Activated CD8-positive, alpha-beta T cell treated with anti-CD3 and anti-CD28 coated beads, Interleukin-2, amount 10 ng/mL, durations not matched to agents 7 days and 5 days (primary cell): ENCODE results near the gene COL27A1. TPM values are rescaled to one million over a fixed set of nuclear protein-coding genes. Genes with fewer than 3 reads are reported as not detected.

Experiments used
- ATAC-seq: fragments of 150-1000 bp; cut with Tn5 transposase; one replicate; pipeline ENCODE4 v1.10.0; 2021; ENCODE audit warnings: moderate library complexity
- CTCF ChIA-PET: fragments of 350-600 bp; sonication (Branson Sonifier 250); formaldehyde crosslinking; loops from one replicate; lab custom pipeline; 2021; ENCODE audit warnings: antibody characterized with exemption; lab: Charles Lee
- POLR2A ChIA-PET: fragments of 350-600 bp; sonication (Branson Sonifier 250); formaldehyde crosslinking; loops from one replicate; lab custom pipeline; 2021; ENCODE audit warnings: antibody characterized with exemption; lab: Charles Lee
- DNase-seq: peaks from one replicate; pipeline ENCODE4 v3.0.0-alpha.2; 2020
- H3K27ac Mint-ChIP-seq: one replicate; pipeline ENCODE4 v1.8.0; 2021; ENCODE audit warnings: mild to moderate bottlenecking, mixed read lengths
- H3K27me3 Mint-ChIP-seq: one replicate; pipeline ENCODE4 v1.8.0; 2021; ENCODE audit warnings: low read depth, mixed read lengths
- H3K36me3 Mint-ChIP-seq: one replicate; pipeline ENCODE4 v1.8.0; 2021; ENCODE audit warnings: low read depth, mixed read lengths
- H3K4me1 Mint-ChIP-seq: one replicate; pipeline ENCODE4 v1.8.0; 2021; ENCODE audit warnings: low read depth, mixed read lengths
- H3K4me3 Mint-ChIP-seq: one replicate; pipeline ENCODE4 v1.8.0; 2021; ENCODE audit warnings: mild to moderate bottlenecking, mixed read lengths
- H3K9me3 Mint-ChIP-seq: one replicate; pipeline ENCODE4 v1.8.0; 2022; ENCODE audit warnings: mixed read lengths; ENCODE audit not compliant: insufficient read depth
- total RNA-seq, 2 experiments: library from RNA; stranded (reverse); gene quantifications; one replicate each; pipeline ENCODE4 v1.2.3, GENCODE V29; 2021

COL27A1 gene
- total RNA-seq, 2 experiments from 2014 or later = 0.47 to 0.99 TPM

- no peak for ATAC-seq
Measured at GRCh38 chr9:114258866-114259797, 103.8 kb downstream of the COL27A1 start.

GRCh38 chr9:114259798-114260523, 104.6 kb downstream of the COL27A1 start:
- POLR2A ChIA-PET = no interaction called here
- H3K36me3 Mint-ChIP-seq = no peaks in the 10 kb centered on the region
- no peak for ATAC-seq
- CTCF ChIA-PET = no interaction called here
- no peak overlapping the region for H3K27ac Mint-ChIP-seq
- no peak for DNase-seq
- no peaks in the 10 kb centered on the region for H3K9me3 Mint-ChIP-seq
- no peaks in the 10 kb centered on the region for H3K27me3 Mint-ChIP-seq
- no peaks in the 10 kb centered on the region for H3K4me1 Mint-ChIP-seq
- H3K4me3 Mint-ChIP-seq = no peak overlapping the region

More at GRCh38 chr9:114258866-114259797, 103.8 kb downstream of the COL27A1 start:
- H3K9me3 Mint-ChIP-seq = no peaks in the 10 kb centered on the region
- H3K4me3 Mint-ChIP-seq = no peak overlapping the region
- H3K36me3 Mint-ChIP-seq = no peaks in the 10 kb centered on the region
- ChIA-PET CTCF (no interaction called here), POLR2A (no interaction called here)
- DNase-seq = no peak
- no peak overlapping the region for H3K27ac Mint-ChIP-seq
- H3K4me1 Mint-ChIP-seq = no peaks in the 10 kb centered on the region
- H3K27me3 Mint-ChIP-seq = no peaks in the 10 kb centered on the region

- ATAC-seq (no peak), DNase-seq (no peak)
- POLR2A ChIA-PET = interaction anchor here (0.5 kb wide), 1 partner anchor 39 kb away, joined by 3 read pairs; no protein-coding TSS in a partner anchor
- no peak overlapping the region for H3K4me3 Mint-ChIP-seq
- no peaks in the 10 kb centered on the region for H3K27me3 Mint-ChIP-seq
- H3K4me1 Mint-ChIP-seq = no peaks in the 10 kb centered on the region
- no peaks in the 10 kb centered on the region for H3K36me3 Mint-ChIP-seq
- CTCF ChIA-PET = interaction anchor here (1.1 kb wide), 1 partner anchor 153 kb away, joined by 3 read pairs; no protein-coding TSS in a partner anchor
- no peaks in the 10 kb centered on the region for H3K9me3 Mint-ChIP-seq
- H3K27ac Mint-ChIP-seq = no peak overlapping the region
Measured at GRCh38 chr9:114261026-114261425, 105.7 kb downstream of the COL27A1 start.

- Mint-ChIP-seq H3K4me3 (no peak overlapping the region), H3K27me3 (no peaks in the 10 kb centered on the region), H3K9me3 (no peaks in the 10 kb centered on the region), H3K4me1 (no peaks in the 10 kb centered on the region), H3K36me3 (no peaks in the 10 kb centered on the region), H3K27ac (no peak overlapping the region)
- ChIA-PET CTCF (interaction anchor here (1.1 to 1.5 kb wide), 2 partner anchors 29 to 154 kb away, joined by 3 to 6 read pairs; no protein-coding TSS in a partner anchor), POLR2A (no interaction called here)
- ATAC-seq (no peak), DNase-seq (no peak)
Measured at GRCh38 chr9:114261987-114262386, 106.7 kb downstream of the COL27A1 start.

- H3K9me3 Mint-ChIP-seq = no peaks in the 10 kb centered on the region
- H3K4me3 Mint-ChIP-seq = no peak overlapping the region
- no peaks in the 10 kb centered on the region for H3K27me3 Mint-ChIP-seq
- H3K27ac Mint-ChIP-seq = no peak overlapping the region
- no peak for ATAC-seq
- CTCF ChIA-PET = no interaction called here
- H3K4me1 Mint-ChIP-seq = no peaks in the 10 kb centered on the region
- no peak for DNase-seq
- POLR2A ChIA-PET = no interaction called here
- no peaks in the 10 kb centered on the region for H3K36me3 Mint-ChIP-seq
Measured at GRCh38 chr9:114263853-114264510, 108.6 kb downstream of the COL27A1 start.

- H3K36me3 Mint-ChIP-seq = no peaks in the 10 kb centered on the region
- no peaks in the 10 kb centered on the region for H3K4me1 Mint-ChIP-seq
- no peak overlapping the region for H3K4me3 Mint-ChIP-seq
- no peaks in the 10 kb centered on the region for H3K27me3 Mint-ChIP-seq
- DNase-seq = no peak
- H3K27ac Mint-ChIP-seq = no peak overlapping the region
- ATAC-seq = no peak
- POLR2A ChIA-PET = no interaction called here
- H3K9me3 Mint-ChIP-seq = no peaks in the 10 kb centered on the region
- CTCF ChIA-PET = no interaction called here
Measured at GRCh38 chr9:114264806-114265550, 109.6 kb downstream of the COL27A1 start.

GRCh38 chr9:114266969-114267368, 111.6 kb downstream of the COL27A1 start:
- H3K27ac Mint-ChIP-seq = no peak overlapping the region
- ATAC-seq (no peak), DNase-seq (no peak)
- ChIA-PET POLR2A (no interaction called here), CTCF (no interaction called here)
- no peaks in the 10 kb centered on the region for H3K9me3 Mint-ChIP-seq
- H3K4me1 Mint-ChIP-seq = no peaks in the 10 kb centered on the region
- no peaks in the 10 kb centered on the region for H3K36me3 Mint-ChIP-seq
- no peaks in the 10 kb centered on the region for H3K27me3 Mint-ChIP-seq
- no peak overlapping the region for H3K4me3 Mint-ChIP-seq

- ATAC-seq (no peak), DNase-seq (no peak)
- CTCF ChIA-PET = interaction anchor here (1.6 kb wide), 2 partner anchors 22 to 186 kb away, joined by 4 to 5 read pairs; no protein-coding TSS in a partner anchor
- Mint-ChIP-seq H3K36me3 (no peaks in the 10 kb centered on the region), H3K4me1 (no peaks in the 10 kb centered on the region), H3K27ac (no peak overlapping the region), H3K9me3 (no peaks in the 10 kb centered on the region), H3K27me3 (no peaks in the 10 kb centered on the region), H3K4me3 (no peak overlapping the region)
- POLR2A ChIA-PET = no interaction called here
Measured at GRCh38 chr9:114269023-114269422, 113.7 kb downstream of the COL27A1 start.

GRCh38 chr9:114270120-114270975, 115.0 kb downstream of the COL27A1 start:
- H3K36me3 Mint-ChIP-seq = no peaks in the 10 kb centered on the region
- H3K27me3 Mint-ChIP-seq = no peaks in the 10 kb centered on the region
- no peak for DNase-seq
- CTCF ChIA-PET = interaction anchor here (1.3 to 1.6 kb wide), 2 partner anchors 21 to 162 kb away, joined by 3 to 4 read pairs; no protein-coding TSS in a partner anchor
- ATAC-seq = no peak
- H3K27ac Mint-ChIP-seq = no peak overlapping the region
- no peak overlapping the region for H3K4me3 Mint-ChIP-seq
- POLR2A ChIA-PET = no interaction called here
- no peaks in the 10 kb centered on the region for H3K9me3 Mint-ChIP-seq
- H3K4me1 Mint-ChIP-seq = no peaks in the 10 kb centered on the region

GRCh38 chr9:114271556-114272510, 116.5 kb downstream of the COL27A1 start:
- no peaks in the 10 kb centered on the region for H3K36me3 Mint-ChIP-seq
- H3K4me3 Mint-ChIP-seq = no peak overlapping the region
- ChIA-PET POLR2A (no interaction called here), CTCF (interaction anchor here (1.3 to 1.4 kb wide), 2 partner anchors 19 to 164 kb away, joined by 3 to 5 read pairs; no protein-coding TSS in a partner anchor)
- ATAC-seq (no peak), DNase-seq (no peak)
- H3K27ac Mint-ChIP-seq = no peak overlapping the region
- H3K27me3 Mint-ChIP-seq = no peaks in the 10 kb centered on the region
- no peaks in the 10 kb centered on the region for H3K4me1 Mint-ChIP-seq
- H3K9me3 Mint-ChIP-seq = no peaks in the 10 kb centered on the region
